Measurements from ENCODE around the gene SYVN1.

SYVN1 gene

DNA sequence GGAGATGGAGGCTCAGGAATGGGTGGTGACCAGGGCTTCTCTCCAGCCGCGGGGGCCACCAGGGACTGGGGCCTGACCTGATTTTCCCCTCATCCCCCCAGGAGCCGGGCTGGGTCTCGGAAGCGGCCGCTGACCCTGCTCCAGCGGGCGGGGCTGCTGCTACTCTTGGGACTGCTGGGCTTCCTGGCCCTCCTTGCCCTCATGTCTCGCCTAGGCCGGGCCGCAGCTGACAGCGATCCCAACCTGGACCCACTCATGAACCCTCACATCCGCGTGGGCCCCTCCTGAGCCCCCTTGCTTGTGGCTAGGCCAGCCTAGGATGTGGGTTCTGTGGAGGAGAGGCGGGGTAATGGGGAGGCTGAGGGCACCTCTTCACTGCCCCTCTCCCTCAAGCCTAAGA is 46.5 kb downstream of the SYVN1 start:
- no peak for DNase-seq (ENCODE audit: low spot score)

DNA sequence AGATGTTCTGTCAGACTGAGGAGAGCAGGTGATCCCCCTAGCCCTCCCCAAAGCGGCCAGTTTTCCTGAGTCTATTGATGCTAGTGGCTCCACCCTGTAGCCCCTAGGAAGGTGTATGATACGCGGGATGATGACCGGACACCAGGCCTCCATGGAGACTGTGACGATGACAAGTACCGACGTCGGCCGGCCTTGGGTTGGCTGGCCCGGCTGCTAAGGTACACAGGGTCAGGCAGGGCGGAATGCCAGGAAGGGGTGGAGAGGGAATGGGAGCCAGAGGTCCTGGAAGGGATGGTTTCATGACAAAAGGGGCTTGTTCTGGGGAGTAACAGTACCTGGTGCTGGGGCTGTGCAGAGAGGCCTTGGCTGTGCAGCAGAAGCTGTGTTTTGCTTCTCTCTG is 47.1 kb downstream of the SYVN1 start:
- DNase-seq (ENCODE audit: low spot score), result no peak

DNA sequence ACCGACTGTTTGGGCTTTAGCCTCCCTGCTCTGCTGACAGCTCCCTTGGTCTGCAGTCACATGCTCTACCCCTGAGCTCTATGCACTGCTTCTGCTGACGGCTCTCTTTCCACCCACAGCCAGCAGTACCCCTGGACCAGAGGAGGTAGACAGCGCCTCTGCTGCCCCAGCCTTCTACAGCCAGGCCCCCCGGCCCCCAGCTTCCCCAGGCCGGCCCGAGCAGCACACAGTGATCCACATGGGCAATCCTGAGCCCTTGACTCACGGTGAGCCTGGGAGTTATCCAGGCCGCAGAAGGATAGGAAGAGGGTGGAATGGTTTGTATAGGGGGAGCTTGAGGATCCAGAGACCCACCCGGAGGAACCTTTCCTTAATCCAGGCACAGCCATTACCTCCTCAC is 47.5 kb downstream of the SYVN1 start:
- no peak for DNase-seq (ENCODE audit: low spot score)

DNA sequence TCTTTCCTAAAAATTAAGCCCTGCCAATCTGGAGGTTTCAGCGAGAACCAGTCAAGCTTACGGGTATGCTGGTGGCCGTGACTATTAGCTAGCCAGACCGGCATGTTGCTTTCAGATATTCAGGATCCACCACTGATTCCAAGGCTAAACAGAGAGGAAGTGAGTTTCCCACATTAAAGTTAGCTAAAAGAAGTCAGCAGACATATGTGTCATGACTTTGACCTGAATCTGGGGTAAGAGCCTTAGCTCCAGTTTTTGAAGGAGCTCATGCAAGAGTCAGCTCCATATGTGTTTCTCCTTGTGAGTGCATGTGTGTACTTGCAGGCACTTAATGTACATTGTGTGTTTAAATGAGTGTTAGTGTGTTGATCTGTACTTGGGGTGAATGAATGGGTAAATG is 48.9 kb downstream of the SYVN1 start:
- no peak for DNase-seq (ENCODE audit: low spot score)

DNA sequence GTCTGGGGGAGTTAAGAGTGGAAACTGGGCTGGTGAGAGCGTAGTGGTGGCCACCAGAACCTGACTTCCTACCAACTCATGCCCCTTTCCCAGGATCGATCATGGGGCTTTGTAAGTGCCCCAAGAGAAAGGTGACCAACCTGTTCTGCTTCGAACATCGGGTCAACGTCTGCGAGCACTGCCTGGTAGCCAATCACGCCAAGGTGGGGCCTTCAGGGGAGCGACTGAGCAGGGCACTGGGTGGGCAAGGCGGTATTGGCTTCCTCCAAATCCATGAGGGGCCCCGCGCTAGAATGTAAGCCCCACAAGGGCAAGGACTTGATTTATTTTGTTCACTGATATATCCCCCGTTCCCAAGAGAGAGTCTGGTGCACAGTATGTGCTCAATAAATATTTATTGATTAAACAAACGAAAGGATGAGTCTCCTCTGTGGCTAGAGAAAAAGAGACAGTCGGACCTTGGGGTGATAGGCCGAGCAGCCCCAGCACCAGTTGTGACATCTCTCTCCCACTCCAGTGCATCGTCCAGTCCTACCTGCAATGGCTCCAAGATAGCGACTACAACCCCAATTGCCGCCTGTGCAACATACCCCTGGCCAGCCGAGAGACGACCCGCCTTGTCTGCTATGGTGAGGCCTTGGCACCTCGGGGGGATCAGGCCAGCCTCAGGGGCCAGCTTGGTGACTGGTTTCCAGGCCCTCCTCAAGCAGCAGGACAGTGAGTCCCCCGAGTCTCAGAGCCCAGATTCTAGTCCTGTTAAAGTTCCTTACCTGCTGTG is 49.5 kb downstream of the SYVN1 start:
- DNase-seq (ENCODE audit: low spot score), result no peak

DNA sequence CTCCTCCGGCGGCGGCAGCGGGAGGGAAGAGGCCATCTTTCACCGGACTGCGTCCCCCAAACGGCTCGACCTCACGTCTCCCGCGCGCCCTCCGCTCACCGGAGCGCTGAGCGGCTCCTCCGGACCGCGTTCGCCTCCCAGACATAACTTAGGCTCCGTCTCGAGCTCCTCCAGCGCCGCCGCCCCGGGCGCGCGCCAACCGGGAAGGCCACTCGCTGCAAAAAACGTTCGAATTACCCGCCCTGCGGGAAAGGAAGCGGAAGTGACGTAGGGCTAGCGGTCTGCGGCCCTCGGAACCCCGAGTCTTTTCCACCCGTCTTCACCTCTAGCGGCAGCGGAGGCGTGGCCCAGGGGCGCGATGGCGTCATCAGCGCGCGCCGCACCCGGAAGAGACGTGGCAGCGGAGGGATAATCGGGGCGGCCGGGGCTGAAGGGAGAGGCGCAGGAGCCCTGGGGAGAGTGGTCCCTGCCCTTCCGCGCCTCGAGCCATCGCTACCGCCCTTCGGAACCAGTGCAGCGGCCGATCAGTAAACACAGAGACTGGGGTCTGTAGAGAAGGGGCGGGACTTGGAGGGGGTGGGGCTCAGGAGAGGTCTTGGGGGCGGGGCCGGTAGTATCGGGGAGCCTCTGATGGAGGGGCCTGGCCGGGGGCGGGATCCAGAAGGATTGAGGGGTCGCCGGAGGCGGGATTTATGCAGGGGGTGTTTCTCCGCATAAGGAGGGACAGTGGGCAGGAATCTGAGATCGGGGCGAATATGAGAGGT is 50.3 kb downstream of the SYVN1 start, which contains the start of the genes CDCA5 and ZFPL1:
Gene CDCA5 (minus strand): TSS at position 207 of the 764 bp plus-strand sequence. CDS start 62 bp downstream, at position 145.
Gene ZFPL1 (plus strand): TSS at position 389 of the 764 bp plus-strand sequence. CDS start 477 bp downstream, outside the sequence.
- peak; percentile 96 for DNase-seq (ENCODE audit: low spot score)

DNA sequence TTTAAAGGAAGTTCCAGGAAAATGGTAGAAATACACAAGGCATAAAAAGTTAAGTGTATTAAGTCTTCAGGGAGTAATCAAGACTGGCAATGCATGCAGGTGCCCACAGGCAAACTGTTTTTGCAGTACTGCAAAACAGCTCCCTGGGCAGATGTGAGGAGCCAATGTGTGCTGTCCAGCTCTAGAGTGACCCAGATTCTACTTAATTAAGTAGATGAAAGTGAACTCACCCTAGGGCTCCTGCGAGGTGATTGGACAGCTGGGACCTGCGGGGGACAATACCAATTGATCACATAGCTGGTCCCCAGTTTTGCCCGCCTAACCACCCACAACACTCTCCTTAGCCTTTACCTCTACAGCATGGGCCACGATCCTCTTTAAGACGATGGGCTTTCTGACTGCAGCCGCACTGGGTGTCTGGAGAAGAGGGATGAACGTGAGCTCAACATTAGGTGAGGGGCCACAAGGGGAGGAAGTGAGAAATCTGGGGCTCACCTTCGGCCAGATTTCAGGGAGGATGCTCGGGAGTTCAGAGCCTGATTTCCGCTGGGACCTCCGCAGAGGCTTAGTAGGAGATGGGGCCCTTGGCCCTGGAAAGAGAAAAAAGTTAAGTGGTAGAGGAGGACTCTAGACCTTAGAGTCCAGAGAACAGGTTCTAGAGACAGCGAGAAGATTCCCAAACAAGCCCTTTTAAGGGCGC is 51.0 kb downstream of the SYVN1 start:
- DNase-seq (ENCODE audit: low spot score), result no peak

DNA sequence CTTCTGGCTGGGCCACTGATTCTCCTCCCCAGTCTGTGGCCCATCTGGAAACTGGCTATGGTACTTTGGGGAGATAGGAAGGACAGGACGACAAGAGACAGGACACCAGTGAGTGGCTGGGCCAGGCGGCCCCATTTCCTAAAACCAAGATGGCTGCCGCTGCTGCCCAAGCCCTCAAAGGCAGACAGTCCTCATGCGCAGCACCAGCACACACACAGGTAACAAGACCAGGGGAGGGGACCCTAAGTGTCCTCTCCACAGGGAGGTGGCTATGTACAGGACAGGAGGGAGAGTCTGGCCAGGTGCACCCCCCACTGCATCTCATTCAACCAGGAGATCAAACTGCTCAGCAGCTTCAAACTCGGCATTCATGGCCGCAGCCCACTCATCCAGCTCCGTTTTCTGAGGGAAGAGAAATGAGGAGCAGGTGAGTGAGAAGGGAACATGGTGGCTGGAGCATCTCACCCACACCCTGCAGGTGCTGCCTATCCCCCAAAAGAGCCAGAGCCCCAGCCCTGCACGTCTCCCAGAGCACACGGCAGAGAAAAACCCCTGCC is 55.5 kb downstream of the SYVN1 start:
- no peak for DNase-seq (ENCODE audit: low spot score)

DNA sequence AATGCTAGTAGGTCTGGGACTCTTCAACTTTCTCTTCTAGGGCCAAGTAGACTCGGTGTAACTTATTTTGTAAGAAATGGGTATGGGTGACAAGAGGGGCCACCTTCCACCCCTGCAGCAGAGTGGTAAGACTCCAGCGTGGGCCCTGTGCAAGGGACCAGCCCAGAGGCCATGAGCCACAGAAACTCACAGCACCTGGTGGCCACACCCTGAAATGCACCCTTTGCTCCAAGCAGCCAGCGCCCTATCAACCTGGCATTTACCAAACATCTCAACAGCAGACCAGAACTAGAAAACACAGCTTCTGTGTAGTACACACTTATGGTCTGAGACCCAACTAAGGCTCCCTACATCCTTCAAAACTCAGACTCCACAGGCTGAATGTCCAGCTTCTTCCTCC is 56.2 kb downstream of the SYVN1 start:
- peak; percentile 81 for DNase-seq (ENCODE audit: low spot score)

DNA sequence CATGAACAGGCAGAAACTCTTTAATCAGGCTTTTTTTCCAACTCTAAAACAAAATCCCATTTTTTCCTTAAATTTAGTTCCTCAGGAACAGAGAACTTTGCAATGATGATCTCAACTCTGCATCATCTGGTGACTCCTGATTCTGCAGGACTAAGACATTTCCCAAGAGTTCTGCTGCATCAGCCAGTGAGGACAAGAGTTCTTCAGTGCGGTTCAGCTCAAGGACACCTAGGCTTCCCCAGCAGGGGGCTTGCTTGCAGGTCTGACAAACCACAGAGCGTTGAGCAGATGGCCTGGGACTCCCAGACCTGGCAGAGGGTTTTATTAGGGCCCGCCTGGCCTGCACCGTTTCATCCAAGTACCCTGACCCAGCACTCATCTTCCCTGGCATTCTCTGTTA is 56.9 kb downstream of the SYVN1 start:
- DNase-seq (ENCODE audit: low spot score), result no peak
